Activated T-cell treated with anti-CD3 and anti-CD28 coated beads, Interleukin-2, amount 50 U/mL, for 72 hours (primary cell): Measurements from ENCODE around the gene UBXN2A. TPM values are rescaled to one million over a fixed set of nuclear protein-coding genes. Genes with fewer than 3 reads are reported as not detected.
"Not testable (repeated sequence)": the region's sequence is repeated elsewhere in the genome, so short reads cannot be mapped to it uniquely, and the experiment has no call there.

ENCODE experiments used
- ATAC-seq, 2 donors: fragments of 150-1000 bp; cut with Tn5 transposase; replicated peaks in 1 of 2; 2 replicates each; pipeline ENCODE4 v1.10.0; 2021; ENCODE audit warnings: moderate library complexity in 2 of 2, mild to moderate bottlenecking in 1 of 2
- DNase-seq, 2 donors: peaks; one replicate each; pipeline ENCODE4 v3.0.0; 2021 to 2022; ENCODE audit warnings: mixed read lengths in 1 of 2
- H3K27ac Mint-ChIP-seq: one replicate; pipeline ENCODE4 v1.8.0; 2022; ENCODE audit warnings: mild to moderate bottlenecking, moderate library complexity, mixed read lengths
- H3K27me3 Mint-ChIP-seq: one replicate; pipeline ENCODE4 v1.8.0; 2022; ENCODE audit warnings: low read depth, mixed read lengths
- H3K36me3 Mint-ChIP-seq, 2 donors: one replicate each; pipeline ENCODE4 v1.8.0; 2022; ENCODE audit warnings: mixed read lengths in 2 of 2, mild to moderate bottlenecking in 1 of 2; ENCODE audit not compliant: insufficient read depth in 2 of 2
- H3K4me1 Mint-ChIP-seq: one replicate; pipeline ENCODE4 v1.8.0; 2022; ENCODE audit warnings: low read depth, mixed read lengths
- H3K4me3 Mint-ChIP-seq, 2 donors: one replicate each; pipeline ENCODE4 v1.8.0; 2022; ENCODE audit warnings: mild to moderate bottlenecking in 2 of 2, mixed read lengths in 2 of 2, moderate library complexity in 2 of 2
- H3K9me3 Mint-ChIP-seq, 2 donors: one replicate each; pipeline ENCODE4 v1.8.0; 2022; ENCODE audit warnings: mixed read lengths in 2 of 2
- total RNA-seq, 2 donors: library from RNA; stranded (reverse); gene quantifications; one replicate each; pipeline ENCODE4 v1.2.3, GENCODE V29; 2022

UBXN2A gene
- total RNA-seq, 2 donors from 2014 or later: 14.3 to 16.4 TPM

DNA sequence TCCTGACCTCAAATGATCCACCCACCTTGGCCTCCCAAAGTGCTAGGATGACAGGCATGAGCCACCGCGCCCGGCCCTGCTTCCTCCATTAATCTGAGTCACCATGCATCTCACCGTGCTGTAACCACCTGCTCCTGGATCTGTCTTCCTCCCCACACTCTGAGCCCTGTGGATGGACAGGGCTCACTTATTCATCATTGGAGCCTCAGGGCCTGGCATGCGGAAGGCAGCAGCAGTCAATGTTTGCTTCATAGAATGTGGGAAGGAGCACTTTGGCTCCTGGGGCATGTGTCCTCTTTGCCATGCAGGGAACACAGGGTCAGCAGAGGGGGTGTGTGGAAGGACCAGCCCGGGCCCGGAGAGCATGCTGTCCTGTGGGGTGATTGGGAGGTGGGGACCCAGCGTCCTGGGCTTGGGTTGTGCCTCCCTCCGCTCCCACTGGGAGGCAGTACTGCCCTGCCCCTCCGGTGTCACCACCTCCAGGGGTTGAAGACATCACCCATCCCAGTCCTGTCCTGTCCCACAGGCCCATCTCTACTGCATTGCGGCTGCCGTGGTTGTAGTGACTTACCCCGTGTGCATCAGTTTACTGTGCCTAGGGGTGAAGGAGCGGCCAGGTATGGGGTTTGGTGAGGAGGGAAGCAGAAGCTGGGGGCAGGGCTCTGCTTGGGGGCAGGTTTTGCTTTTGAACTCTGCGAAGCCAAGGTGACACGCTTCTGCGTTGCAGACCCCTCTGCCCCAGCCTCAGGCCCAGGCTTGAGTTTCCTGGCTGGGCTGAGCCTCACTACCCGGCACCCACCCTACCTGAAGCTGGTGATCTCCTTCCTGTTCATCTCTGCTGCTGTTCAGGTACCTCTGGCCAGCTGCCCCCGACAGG is 81.1 kb downstream of the UBXN2A start:
- no peak overlapping the region for H3K27ac Mint-ChIP-seq
- no peaks in the 10 kb centered on the region for H3K9me3 Mint-ChIP-seq
- DNase-seq (peak; percentile 33 to 51), ATAC-seq (peak; percentile 65 to 67)
- no peaks in the 10 kb centered on the region for H3K4me1 Mint-ChIP-seq
- H3K36me3 Mint-ChIP-seq: no peaks in the 10 kb centered on the region
- no peaks in the 10 kb centered on the region for H3K27me3 Mint-ChIP-seq
- no peak overlapping the region for H3K4me3 Mint-ChIP-seq

DNA sequence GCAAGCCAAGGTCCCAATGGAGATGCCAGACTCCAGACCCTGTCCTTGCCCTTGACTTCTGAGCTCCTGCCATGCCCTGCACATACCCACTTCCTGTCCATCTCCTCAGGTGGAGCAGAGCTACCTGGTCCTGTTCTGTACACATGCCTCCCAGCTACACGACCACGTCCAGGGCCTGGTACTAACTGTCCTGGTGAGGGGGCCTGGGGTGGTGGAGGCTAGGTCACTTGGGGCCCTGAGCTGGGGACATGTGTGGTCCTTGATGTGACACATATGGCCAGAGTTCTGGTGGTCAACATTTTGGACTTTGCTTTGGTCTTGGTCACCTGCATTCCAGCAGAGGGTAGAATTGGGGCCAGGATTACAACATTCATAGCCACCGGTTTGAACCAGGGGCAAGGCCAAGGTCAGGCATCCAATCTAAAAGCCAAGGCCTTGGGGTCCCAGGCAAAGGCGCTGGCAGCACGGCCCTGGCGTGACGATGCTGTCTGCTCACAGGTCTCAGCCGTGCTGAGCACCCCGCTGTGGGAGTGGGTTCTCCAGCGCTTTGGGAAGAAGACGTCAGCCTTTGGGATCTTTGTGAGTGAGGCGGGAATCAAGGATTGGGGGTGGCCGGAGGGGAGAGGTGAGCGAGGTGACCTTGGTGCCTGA is 82.2 kb downstream of the UBXN2A start:
- H3K36me3 Mint-ChIP-seq: no peaks in the 10 kb centered on the region
- no peak overlapping the region for H3K27ac Mint-ChIP-seq
- no peak overlapping the region for H3K4me3 Mint-ChIP-seq
- DNase-seq: no peak
- no peaks in the 10 kb centered on the region for H3K4me1 Mint-ChIP-seq
- no peaks in the 10 kb centered on the region for H3K27me3 Mint-ChIP-seq
- ATAC-seq: no peak
- H3K9me3 Mint-ChIP-seq: no peaks in the 10 kb centered on the region

DNA sequence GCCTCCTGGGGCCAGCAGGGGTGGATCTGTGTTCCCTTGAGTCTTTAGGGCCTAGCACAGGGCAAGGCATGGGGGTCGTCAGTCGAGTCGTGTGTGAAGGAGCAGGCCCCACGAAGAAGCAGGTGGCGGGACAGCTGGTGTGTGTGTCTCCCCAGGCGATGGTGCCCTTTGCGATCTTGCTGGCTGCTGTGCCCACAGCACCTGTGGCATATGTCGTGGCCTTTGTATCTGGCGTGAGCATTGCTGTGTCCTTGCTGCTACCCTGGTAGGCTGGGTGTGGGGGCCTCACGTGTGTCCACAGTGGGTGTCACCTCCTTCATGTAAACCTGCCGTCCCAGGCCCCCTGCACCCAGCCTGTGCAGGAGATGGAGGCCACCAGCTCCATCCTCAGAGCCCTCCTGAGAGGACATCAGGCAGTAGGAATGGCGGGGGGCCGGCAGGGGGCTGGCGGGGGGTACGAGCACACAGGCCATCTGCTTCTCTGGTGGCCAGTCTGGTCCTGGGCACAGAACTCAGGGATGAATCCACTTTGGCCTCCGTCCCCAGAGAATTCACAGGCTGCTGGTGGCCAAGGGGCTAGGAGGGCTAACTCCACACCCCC is 82.8 kb downstream of the UBXN2A start:
- Mint-ChIP-seq H3K36me3 (no peaks in the 10 kb centered on the region), H3K9me3 (no peaks in the 10 kb centered on the region)
- ATAC-seq: no peak

DNA sequence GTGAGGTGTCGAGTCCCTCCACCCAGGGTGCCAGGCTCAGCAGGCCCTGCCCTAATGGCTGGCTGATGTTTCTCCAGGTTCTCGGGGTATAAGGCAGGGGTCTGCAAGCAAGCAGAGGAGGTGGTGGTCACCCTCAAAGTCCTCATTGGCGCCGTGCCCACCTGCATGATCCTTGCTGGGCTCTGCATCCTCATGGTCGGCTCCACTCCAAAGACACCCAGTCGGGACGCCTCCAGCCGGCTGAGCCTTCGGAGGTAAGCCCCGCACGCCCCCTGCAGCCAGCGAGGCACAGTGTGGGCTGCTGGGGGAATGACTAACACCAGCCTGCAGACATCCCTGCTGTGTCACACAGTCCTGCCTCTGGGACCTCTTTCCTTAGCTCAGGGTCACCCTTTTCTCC is 83.8 kb downstream of the UBXN2A start:
- Mint-ChIP-seq H3K9me3 (no peaks in the 10 kb centered on the region), H3K4me1 (no peaks in the 10 kb centered on the region), H3K4me3 (no peak overlapping the region), H3K27me3 (no peaks in the 10 kb centered on the region), H3K36me3 (no peaks in the 10 kb centered on the region), H3K27ac (no peak overlapping the region)
- DNase-seq (no peak), ATAC-seq (no peak)

More for the DNA sequence above, 82.8 kb downstream of the UBXN2A start:
- Mint-ChIP-seq H3K27ac (no peak overlapping the region), H3K4me1 (no peaks in the 10 kb centered on the region), H3K4me3 (no peak overlapping the region), H3K27me3 (no peaks in the 10 kb centered on the region)
- no peak for DNase-seq

DNA sequence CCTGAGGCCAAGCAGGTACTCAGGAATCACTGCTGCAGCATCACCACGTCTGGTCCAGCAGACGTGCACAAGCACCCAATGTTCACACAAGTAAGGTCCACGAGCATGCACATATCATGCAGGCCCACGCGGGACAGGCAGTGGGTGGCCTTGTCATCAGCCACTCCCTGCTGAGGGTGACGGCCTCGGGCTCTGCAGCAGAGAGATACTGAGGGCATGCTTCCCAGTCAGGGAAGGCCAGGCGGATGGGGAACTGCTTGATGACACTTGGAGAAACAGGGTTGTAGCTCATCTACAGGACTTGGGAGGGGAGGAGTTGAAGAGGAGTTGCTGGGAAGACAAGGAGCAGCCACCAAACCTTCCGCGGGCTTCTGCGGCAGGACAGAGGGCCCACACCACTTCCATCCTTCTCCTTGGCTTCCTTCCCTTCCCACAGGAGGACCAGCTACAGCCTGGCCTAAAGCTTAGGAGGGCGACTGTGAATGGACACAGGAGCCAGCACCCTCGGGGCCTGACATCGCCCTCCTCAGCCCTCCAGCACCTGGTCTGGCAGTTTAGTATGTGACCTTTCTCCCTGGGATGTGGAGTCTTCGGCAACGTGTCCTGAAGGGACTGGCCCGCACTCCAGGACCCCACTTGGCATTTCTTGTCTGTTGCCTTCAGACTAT is 84.9 kb downstream of the UBXN2A start:
- Mint-ChIP-seq H3K9me3 (no peaks in the 10 kb centered on the region), H3K4me1 (no peaks in the 10 kb centered on the region), H3K4me3 (no peak overlapping the region), H3K36me3 (peaks cover 0 to 4% of the 10 kb centered on the region in 2 donors), H3K27ac (no peak overlapping the region), H3K27me3 (no peaks in the 10 kb centered on the region)
- DNase-seq: no peak
- ATAC-seq: no peak

DNA sequence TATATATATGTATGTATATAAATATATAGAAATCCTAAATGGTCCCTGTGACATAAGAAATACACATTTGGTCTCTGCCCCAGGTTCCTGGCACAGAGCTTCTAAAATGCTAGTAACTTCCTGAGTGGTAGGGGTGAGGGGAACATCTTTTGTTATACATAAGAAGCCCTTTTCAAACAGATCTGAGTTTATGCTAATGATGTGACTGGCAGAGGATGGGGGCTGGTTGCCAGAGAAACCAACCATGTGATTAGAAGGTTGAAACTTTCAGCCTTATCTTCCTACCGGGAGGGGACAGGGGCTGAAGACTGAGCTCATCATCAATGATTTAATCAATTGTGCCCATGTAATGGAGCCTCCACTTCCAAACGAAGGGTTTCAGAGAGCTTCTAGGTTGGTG is 86.0 kb downstream of the UBXN2A start:
- Mint-ChIP-seq H3K27ac (no peak overlapping the region), H3K27me3 (no peaks in the 10 kb centered on the region), H3K9me3 (no peaks in the 10 kb centered on the region), H3K4me3 (no peak overlapping the region), H3K4me1 (no peaks in the 10 kb centered on the region), H3K36me3 (peaks cover 0 to 9% of the 10 kb centered on the region in 2 donors)
- DNase-seq (no peak), ATAC-seq (no peak)

DNA sequence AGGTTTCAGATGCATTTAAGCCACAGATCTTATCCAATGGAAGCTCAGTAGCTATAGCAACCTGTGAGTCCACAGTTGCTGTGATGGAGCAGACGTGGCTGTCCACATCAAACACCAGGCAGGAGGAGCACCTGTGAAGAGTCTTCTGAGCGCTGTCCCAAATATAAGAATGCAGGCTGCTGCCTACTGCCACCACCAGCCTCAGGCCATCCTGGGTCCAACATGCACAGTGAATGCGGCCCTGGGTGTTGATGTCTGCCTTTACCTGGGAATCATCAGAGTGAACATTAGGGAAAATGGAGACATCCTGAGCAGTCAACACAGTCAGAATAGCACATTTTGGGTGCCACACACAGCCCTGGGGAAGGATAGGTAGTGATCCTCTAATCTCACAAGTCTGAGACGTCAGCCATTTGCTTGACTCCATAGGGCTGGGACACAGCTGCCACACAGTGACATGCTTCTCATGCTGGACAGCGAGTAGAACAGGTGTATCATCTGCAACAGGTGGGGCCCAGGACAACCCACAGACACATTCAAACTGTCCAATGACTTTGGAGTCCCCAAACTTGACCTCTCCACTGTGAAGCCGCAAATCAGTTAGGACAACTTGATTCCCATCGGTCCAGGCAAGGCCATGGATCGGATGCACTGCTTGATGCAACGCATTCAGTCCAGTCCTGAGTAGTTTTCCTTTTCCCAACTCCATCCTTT is 98.7 kb downstream of the UBXN2A start:
- peaks cover 12% of the 10 kb centered on the region for H3K4me1 Mint-ChIP-seq
- DNase-seq: no peak
- no peaks in the 10 kb centered on the region for H3K9me3 Mint-ChIP-seq
- no peaks in the 10 kb centered on the region for H3K27me3 Mint-ChIP-seq
- H3K4me3 Mint-ChIP-seq: no peak overlapping the region
- H3K36me3 Mint-ChIP-seq: peaks cover 3 to 12% of the 10 kb centered on the region in 2 donors
- H3K27ac Mint-ChIP-seq: no peak overlapping the region
- no peak for ATAC-seq

DNA sequence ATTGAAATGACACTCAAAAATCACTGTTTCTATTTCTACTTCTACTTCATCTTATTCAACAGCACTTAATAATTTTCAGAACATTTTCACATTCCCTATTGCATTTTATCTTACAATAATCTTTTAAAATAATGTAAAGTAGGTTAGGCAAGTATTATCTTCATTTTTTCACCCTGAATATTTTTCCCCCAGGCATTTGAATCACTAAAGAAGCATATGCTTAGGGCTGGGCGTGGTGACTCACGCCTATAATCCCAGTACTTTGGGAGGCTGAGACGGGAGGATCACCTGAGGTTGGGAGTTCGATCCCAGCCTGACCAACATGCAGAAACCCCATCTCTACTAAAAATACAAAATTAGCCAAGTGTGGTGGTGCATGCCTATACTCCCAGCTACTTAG is 100.2 kb downstream of the UBXN2A start:
- DNase-seq: no peak
- Mint-ChIP-seq H3K9me3 (no peaks in the 10 kb centered on the region), H3K27me3 (no peaks in the 10 kb centered on the region), H3K4me1 (peaks cover 15% of the 10 kb centered on the region), H3K4me3 (no peak overlapping the region), H3K27ac (no peak overlapping the region), H3K36me3 (peaks cover 3 to 8% of the 10 kb centered on the region in 2 donors)
- ATAC-seq: no peak

DNA sequence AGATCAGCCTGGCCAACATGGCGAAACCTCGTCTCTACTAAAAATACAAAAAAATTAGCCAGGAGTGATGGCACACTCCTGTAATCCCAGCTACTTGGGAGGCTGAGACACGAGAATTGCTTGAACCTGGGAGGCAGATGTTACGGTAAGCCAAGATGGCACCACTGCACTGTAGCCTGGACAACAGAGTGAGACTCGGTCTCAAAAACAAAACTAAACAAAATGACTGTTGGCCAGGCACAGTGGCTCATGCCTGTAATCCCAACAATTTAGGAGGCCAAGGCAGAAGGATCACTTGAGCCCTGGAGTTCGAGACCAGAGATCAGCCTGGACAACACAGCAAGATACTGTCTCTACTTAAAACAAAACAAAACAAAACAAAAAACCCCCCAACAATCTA is 102.9 kb downstream of the UBXN2A start:
- H3K4me3 Mint-ChIP-seq, H3K27me3 Mint-ChIP-seq, H3K27ac Mint-ChIP-seq, H3K9me3 Mint-ChIP-seq, ATAC-seq, DNase-seq, H3K36me3 Mint-ChIP-seq: not testable (repeated sequence)
- peaks cover 27% of the 10 kb centered on the region for H3K4me1 Mint-ChIP-seq

DNA sequence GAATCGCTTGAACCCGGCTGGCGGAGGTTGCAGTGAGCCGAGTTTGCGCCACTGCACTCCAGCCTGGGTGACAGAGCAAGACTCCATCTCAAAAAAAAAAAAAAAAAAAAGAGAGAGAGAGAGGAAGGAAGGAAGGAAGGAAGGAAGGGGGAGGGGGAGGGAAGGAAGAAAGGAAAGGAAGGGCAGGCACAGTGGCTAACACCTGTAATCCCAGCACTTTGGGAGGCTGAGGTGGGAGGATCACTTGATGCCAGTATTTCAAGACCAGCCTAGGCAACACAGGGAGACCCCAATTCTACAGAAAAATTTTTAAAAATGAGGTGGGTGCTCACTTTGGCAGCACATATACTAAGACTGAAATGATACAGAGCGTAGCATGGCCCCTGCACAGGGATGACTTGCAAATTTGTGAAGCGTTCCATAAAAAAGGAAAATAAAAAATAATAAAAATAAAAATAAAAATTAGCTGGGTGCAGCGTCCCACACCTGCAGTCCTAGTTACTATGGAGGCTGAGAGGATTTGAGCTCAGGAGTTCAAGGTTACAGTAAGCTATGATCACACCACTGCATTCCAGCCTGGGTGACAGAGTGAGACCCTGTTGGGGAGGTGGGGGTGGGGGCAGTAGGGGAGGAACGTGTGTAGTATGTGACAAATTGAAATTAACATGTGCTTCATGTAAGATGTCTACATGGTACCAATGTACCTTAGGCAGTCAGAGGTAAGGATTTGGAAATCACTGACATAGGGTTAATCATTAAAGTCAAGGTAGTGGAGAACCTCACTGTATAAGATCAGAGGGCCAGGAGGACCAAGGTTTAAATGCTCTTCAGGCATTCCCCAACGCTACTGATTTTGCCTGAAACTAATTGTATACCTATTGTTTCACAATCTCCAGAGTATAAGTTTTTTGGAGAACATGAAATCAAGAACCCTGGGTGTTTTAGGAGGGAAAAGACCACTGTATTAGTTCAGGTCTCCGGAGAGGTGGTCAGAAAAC is 105.5 kb downstream of the UBXN2A start:
- Mint-ChIP-seq H3K4me3 (peak overlapping the region; percentile 87 to 100), H3K27me3 (no peaks in the 10 kb centered on the region), H3K9me3 (no peaks in the 10 kb centered on the region), H3K4me1 (peaks cover 32% of the 10 kb centered on the region), H3K27ac (no peak overlapping the region), H3K36me3 (peaks cover 1 to 4% of the 10 kb centered on the region in 2 donors)
- ATAC-seq (no peak), DNase-seq (no peak)

DNA sequence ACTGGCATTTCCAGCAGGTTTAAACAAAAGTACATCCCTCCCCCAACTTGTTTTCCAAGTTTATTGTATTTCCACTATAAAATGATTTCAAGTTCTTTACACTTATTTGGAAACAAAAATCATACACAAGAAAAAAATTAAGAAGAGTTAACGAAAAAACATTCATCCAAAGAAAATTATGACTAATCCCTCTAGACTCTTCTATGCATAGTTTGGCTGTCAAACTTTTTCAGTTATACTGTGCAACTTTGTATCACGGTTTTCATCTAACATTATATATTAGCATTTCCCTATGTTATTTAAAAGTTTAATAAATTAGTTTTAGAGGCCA is 106.3 kb downstream of the UBXN2A start:
- Mint-ChIP-seq H3K4me3 (peak overlapping the region; percentile 87 to 100), H3K36me3 (peaks cover 1 to 4% of the 10 kb centered on the region in 2 donors), H3K9me3 (no peaks in the 10 kb centered on the region), H3K27ac (peak overlapping the region; percentile 41), H3K27me3 (no peaks in the 10 kb centered on the region), H3K4me1 (peaks cover 32% of the 10 kb centered on the region)
- no peak for DNase-seq
- ATAC-seq: no peak
